Heart left ventricle (tissue), 16 donors: ENCODE measurements around the gene ACSF3. TPM values are rescaled to one million over a fixed set of nuclear protein-coding genes. Genes with fewer than 3 reads are reported as not detected.

Source experiments
- ATAC-seq, 4 donors: fragments of 200-7000 bp; cut with Tn5 transposase; one replicate each; pipeline ENCODE4 v1.9.1; 2020 to 2022; ENCODE audit warnings: moderate library complexity in 4 of 4, mild to moderate bottlenecking in 3 of 4, moderate number of reproducible peaks in 1 of 4
- DNase-seq, 5 donors: peaks; one replicate each; pipeline ENCODE4 v3.0.0-alpha.2; 2020
- H3K27ac ChIP-seq, 12 donors: fragments of 200-600 bp; sonication (generic) in 4 of 12; one replicate each; pipeline versions ENCODE4 v1.5.0 to v1.8.0; 2016 to 2022; ENCODE audit warnings: mild to moderate bottlenecking in 2 of 12
- H3K27me3 ChIP-seq, 9 donors: fragments of 200-600 bp; sonication (generic) in 2 of 9; one replicate each; pipeline versions ENCODE4 v1.5.1 to v1.8.0; 2016 to 2022; ENCODE audit warnings: mild to moderate bottlenecking in 3 of 9
- H3K36me3 ChIP-seq, 9 donors: fragments of 200-600 bp; sonication (generic) in 2 of 9; one replicate each; pipeline versions ENCODE4 v1.5.0 to v1.8.0; 2018 to 2022; ENCODE audit warnings: mild to moderate bottlenecking in 2 of 9
- H3K4me1 ChIP-seq, 12 donors: fragments of 200-600 bp; sonication (generic) in 4 of 12; one replicate each; pipeline versions ENCODE4 v1.5.0 to v1.8.0; 2016 to 2022; ENCODE audit warnings: mild to moderate bottlenecking in 3 of 12
- H3K4me3 ChIP-seq, 12 donors: fragments of 200-600 bp; sonication (generic) in 4 of 12; one replicate each; pipeline versions ENCODE4 v1.5.0 to v1.8.0; 2017 to 2022; ENCODE audit warnings: mild to moderate bottlenecking in 9 of 12, moderate library complexity in 4 of 12
- H3K9me3 ChIP-seq, 12 donors: fragments of 200-600 bp; sonication (generic) in 4 of 12; one replicate each; pipeline versions ENCODE4 v1.5.0 to v1.8.0; 2016 to 2022; ENCODE audit warnings: mild to moderate bottlenecking in 1 of 12
- POLR2A ChIP-seq, 2 donors: fragments of 450-650 bp; IDR thresholded peaks; one replicate each; pipeline ENCODE4 v1.6.1; 2017; ENCODE audit warnings: antibody characterized with exemption in 2 of 2, mild to moderate bottlenecking in 2 of 2, moderate library complexity in 2 of 2
- WGBS, 4 donors: extraction: QIAGEN DNeasy Blood & Tissue Kit in 2 of 4; methylation state at CpG; one replicate each; pipeline versions ENCODE4 v1.1.5 to v1.1.7; 2013 to 2018; 5-methylcytosine and 5-hydroxymethylcytosine counted together
- intact Hi-C, 10 donors: fragments of 100-400 bp; cut with DNase I; formaldehyde crosslinking; loops; one replicate each; pipeline versions ENCODE4 v1.11.1 to v1.14.2; 2022
- polyA plus RNA-seq, 2 donors: library from polyadenylated mRNA; stranded (reverse); fragments of 200-250 nt; gene quantifications; one replicate each; pipeline ENCODE4 v1.2.3, GENCODE V29; 2013
- total RNA-seq, 9 donors: library from RNA; depleted of rRNA in 2 of 9; stranded (reverse); fragments of >200 nt in 2 of 9; fragmentation: NEBNext Ultra II Directional in 3 of 9; extraction: Animal tissue kit (Norgen Biotek cat#: 25700) in 3 of 9; gene quantifications; one replicate each; pipeline versions ENCODE4 v1.1.0 to v1.2.4, GENCODE V29; 2016 to 2023
- TF ChIP-seq, protein P1 (sequence below), 12 donors: fragments of 200-600 bp; sonication (generic) in 4 of 12; IDR thresholded peaks; one replicate each; pipeline versions ENCODE4 v1.5.0 to v1.8.0; 2018 to 2022; ENCODE audit warnings: antibody characterized with exemption in 12 of 12, mild to moderate bottlenecking in 5 of 12
- donor health status: ischemic (EF 13 %, LVEDD 7.1; RV severe dilation, severe dysfunction).
- donor health status: healthy with polysubstance abuse.
- donor health status: DM: no; HTN: yes; CAD: no.
- donor health status: DM: no; HTN: no; CAD: no.
- donor health status: ischemic (EF 25% LVEDD 6.9; RV normal size, moderate dysfunction).
- donor health status: ischemic (EF 25% LVEDD 5.7; RV mildly dilated, moderate dysfunction).
- donor health status: healthy.
- donor health status: DM: yes; HTN: yes; CAD: no.
- donor health status: ischemic (EF 35%, LVEDD 5.7; RV mildly dilated, moderate dysfunction).
- donor health status: nonischemic (EF 11% LVEDD 7.7; RV severe dilation, severe dysfunction).
- donor health status: DM: yes; HTN: yes; CAD: no.
- donor health status: PGD.
- donor health status: ischemic (EF 29% LVEDD 5.4; RV normal size, mild dysfunction).
- donor health status: nonischemic (EF 23%, LVEDD 6.1; RV moderate dilation, normal function).

Gene ACSF3
- total and polyA plus RNA-seq, 11 donors, result 10.3 to 26.3 (median 19.3) TPM

- H3K27me3 ChIP-seq, result peaks cover 0 to 47% (median 4%) of the 10 kb centered on the region in 9 donors
- TF ChIP-seq POLR2A (IDR thresholded peaks at IDR 0.05), result no peak
- TF ChIP-seq, protein P1, sequence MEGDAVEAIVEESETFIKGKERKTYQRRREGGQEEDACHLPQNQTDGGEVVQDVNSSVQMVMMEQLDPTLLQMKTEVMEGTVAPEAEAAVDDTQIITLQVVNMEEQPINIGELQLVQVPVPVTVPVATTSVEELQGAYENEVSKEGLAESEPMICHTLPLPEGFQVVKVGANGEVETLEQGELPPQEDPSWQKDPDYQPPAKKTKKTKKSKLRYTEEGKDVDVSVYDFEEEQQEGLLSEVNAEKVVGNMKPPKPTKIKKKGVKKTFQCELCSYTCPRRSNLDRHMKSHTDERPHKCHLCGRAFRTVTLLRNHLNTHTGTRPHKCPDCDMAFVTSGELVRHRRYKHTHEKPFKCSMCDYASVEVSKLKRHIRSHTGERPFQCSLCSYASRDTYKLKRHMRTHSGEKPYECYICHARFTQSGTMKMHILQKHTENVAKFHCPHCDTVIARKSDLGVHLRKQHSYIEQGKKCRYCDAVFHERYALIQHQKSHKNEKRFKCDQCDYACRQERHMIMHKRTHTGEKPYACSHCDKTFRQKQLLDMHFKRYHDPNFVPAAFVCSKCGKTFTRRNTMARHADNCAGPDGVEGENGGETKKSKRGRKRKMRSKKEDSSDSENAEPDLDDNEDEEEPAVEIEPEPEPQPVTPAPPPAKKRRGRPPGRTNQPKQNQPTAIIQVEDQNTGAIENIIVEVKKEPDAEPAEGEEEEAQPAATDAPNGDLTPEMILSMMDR (IDR thresholded peaks at IDR 0.05), result no peak
- 76 to 82% (median 78%) methylated on average over 9 to 25 of the region's 25 CpGs for WGBS, 4 donors
- H3K4me1 ChIP-seq, result no peaks in the 10 kb centered on the region
- DNase-seq (no peak), ATAC-seq (no peak)
- no peak overlapping the region for H3K4me3 ChIP-seq
- H3K27ac ChIP-seq, result no peak overlapping the region
- no peaks in the 10 kb centered on the region for H3K36me3 ChIP-seq
- no peaks in the 10 kb centered on the region for H3K9me3 ChIP-seq
- intact Hi-C loops, result no loop called here
Observed at GRCh38 chr16:89179656-89180315, 86.1 kb downstream of the ACSF3 start.

DNA sequence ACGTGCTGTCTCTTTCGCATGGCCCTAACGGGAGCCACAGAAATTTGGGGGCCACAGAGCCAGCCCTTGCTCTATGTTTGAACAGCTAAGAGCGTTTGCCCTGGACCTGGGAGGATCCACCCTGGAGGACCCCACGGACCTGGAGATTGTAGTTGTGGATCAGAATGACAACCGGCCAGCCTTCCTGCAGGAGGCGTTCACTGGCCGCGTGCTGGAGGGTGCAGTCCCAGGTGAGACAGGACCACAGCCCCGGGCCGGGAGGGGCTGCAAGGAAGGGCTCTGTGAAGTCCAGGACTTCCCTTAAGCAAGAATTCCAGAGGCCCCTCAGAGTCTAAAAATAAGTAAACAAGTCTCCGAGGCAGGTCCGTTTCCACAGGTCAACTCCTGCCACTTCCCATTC, 89.8 kb downstream of the ACSF3 start:
- ATAC-seq, result no peak
- Histone ChIP-seq H3K27me3 (peaks cover 0 to 29% (median 4%) of the 10 kb centered on the region in 9 donors), H3K27ac (no peak overlapping the region), H3K9me3 (no peaks in the 10 kb centered on the region), H3K4me3 (no peak overlapping the region), H3K4me1 (no peaks in the 10 kb centered on the region), H3K36me3 (no peaks in the 10 kb centered on the region)
- intact Hi-C loops, result no loop called here
- no peak for TF ChIP-seq POLR2A (IDR thresholded peaks at IDR 0.05)
- TF ChIP-seq, protein P1 (IDR thresholded peaks at IDR 0.05), result no peak
- DNase-seq, result peak in 1 of 5 donors; percentile 33
- 43 to 54% (median 47%) methylated on average over 6 to 13 of the region's 13 CpGs for WGBS, 4 donors

GRCh38 chr16:89183975-89184676, 90.5 kb downstream of the ACSF3 start:
- no peak for ATAC-seq
- Histone ChIP-seq H3K36me3 (no peaks in the 10 kb centered on the region), H3K9me3 (no peaks in the 10 kb centered on the region), H3K4me3 (no peak overlapping the region), H3K27me3 (peaks cover 0 to 25% (median 4%) of the 10 kb centered on the region in 9 donors), H3K27ac (no peak overlapping the region), H3K4me1 (no peaks in the 10 kb centered on the region)
- TF ChIP-seq, protein P1 (IDR thresholded peaks at IDR 0.05), result no peak
- no peak for TF ChIP-seq POLR2A (IDR thresholded peaks at IDR 0.05)
- WGBS, 4 donors, result 66 to 71% (median 71%) methylated on average over 26 of the region's 26 CpGs
- DNase-seq, result peak in 2 of 5 donors; percentile 24 to 44
- intact Hi-C loops, result no loop called here

GRCh38 chr16:89184677-89184932, 91.0 kb downstream of the ACSF3 start:
- WGBS, 4 donors, result 65 to 86% (median 76%) methylated on average over 9 of the region's 9 CpGs
- no peaks in the 10 kb centered on the region for H3K4me1 ChIP-seq
- H3K27me3 ChIP-seq, result peaks cover 0 to 20% (median 4%) of the 10 kb centered on the region in 9 donors
- peak in 1 of 5 donors; percentile 17 for DNase-seq
- TF ChIP-seq, protein P1 (IDR thresholded peaks at IDR 0.05), result no peak
- no peak for TF ChIP-seq POLR2A (IDR thresholded peaks at IDR 0.05)
- no peaks in the 10 kb centered on the region for H3K36me3 ChIP-seq
- intact Hi-C loops, result no loop called here
- H3K27ac ChIP-seq, result no peak overlapping the region
- no peak for ATAC-seq
- no peaks in the 10 kb centered on the region for H3K9me3 ChIP-seq
- H3K4me3 ChIP-seq, result no peak overlapping the region
